ENCODE data around the gene TUBGCP2. TPM values are rescaled to one million over a fixed set of nuclear protein-coding genes. Genes with fewer than 3 reads are reported as not detected.

Gene TUBGCP2
- total RNA-seq, 1 donor from 2014 or later: 66.7 TPM

GRCh38 chr10:133326745-133327650 lies 18.3 kb upstream of the TUBGCP2 start:
- peaks cover 41% of the 10 kb centered on the region for H3K27me3 Mint-ChIP-seq
- H3K36me3 Mint-ChIP-seq (ENCODE audit: low read depth): no peaks in the 10 kb centered on the region
- H3K4me1 Mint-ChIP-seq: peaks cover 18% of the 10 kb centered on the region
- intact Hi-C loops (cut with micrococcal nuclease): loop anchor here (5.0 to 10.0 kb wide), 2 partner anchors 50 to 672 kb away; partner anchors contain the start of gene PAOX
- no peak overlapping the region for H3K27ac Mint-ChIP-seq
- DNase-seq (no peak), ATAC-seq (ENCODE audit: low read depth) (no peak)
- H3K4me3 Mint-ChIP-seq: no peak overlapping the region
- ChIA-PET POLR2A (interaction anchor here (1.1 kb wide), 1 partner anchor 27 kb away, joined by 4 read pairs; no protein-coding TSS in a partner anchor), CTCF (interaction anchor here (0.9 to 3.0 kb wide), 4 partner anchors 12 to 193 kb away, joined by 3 to 17 read pairs (median 4); no protein-coding TSS in a partner anchor)
- TF ChIP-seq, protein P1, sequence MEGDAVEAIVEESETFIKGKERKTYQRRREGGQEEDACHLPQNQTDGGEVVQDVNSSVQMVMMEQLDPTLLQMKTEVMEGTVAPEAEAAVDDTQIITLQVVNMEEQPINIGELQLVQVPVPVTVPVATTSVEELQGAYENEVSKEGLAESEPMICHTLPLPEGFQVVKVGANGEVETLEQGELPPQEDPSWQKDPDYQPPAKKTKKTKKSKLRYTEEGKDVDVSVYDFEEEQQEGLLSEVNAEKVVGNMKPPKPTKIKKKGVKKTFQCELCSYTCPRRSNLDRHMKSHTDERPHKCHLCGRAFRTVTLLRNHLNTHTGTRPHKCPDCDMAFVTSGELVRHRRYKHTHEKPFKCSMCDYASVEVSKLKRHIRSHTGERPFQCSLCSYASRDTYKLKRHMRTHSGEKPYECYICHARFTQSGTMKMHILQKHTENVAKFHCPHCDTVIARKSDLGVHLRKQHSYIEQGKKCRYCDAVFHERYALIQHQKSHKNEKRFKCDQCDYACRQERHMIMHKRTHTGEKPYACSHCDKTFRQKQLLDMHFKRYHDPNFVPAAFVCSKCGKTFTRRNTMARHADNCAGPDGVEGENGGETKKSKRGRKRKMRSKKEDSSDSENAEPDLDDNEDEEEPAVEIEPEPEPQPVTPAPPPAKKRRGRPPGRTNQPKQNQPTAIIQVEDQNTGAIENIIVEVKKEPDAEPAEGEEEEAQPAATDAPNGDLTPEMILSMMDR (IDR thresholded peaks at IDR 0.05): no peak
- no peaks in the 10 kb centered on the region for H3K9me3 Mint-ChIP-seq

GRCh38 chr10:133326223-133326551 lies 17.5 kb upstream of the TUBGCP2 start:
- peaks cover 41% of the 10 kb centered on the region for H3K27me3 Mint-ChIP-seq

DNA sequence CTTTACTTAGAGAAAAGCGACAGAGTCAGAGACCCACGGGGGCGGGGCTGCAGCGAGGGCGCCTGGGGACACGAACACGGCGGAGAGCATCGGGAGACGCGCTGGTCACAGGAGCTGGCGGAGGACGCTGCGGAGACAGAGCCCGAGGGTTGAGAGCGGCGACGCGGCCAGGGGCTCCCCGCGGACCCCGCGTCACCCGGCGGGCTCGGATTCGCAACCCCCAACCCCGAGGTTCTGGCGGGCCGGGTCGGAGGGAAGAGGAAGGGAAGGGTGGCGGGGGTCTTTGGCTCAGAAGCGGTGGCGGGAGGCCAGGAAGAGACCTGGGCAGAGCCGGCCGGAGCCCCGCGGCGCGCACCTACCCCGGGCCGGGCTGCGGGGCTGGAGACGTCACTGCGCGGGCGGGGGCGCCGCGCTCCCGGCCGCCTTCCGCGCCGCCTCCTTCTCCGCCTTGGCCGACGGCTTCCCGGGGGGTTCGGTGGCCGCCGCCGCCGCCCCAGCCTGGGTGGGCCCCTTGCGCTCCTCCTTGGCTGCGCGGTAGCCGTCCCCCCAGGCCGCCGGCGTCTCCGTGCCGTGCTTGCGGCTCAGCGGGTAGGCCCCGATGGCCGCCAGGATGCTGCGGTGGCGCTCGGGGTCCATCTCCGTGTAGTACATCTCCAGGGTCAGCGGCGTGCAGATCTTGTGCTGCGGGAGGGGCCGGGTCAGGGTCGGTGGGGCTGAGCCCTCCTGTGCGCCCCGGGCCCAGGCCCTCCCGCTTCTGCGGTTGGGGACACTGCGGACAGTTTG lies 17.0 kb upstream of the TUBGCP2 start:
- no peak for ATAC-seq (ENCODE audit: low read depth)
- POLR2A ChIA-PET: interaction anchor here (0.6 to 1.3 kb wide), 3 partner anchors 11 to 32 kb away, joined by 4 to 16 read pairs (median 5); partner anchors contain the start of gene FUOM
- CTCF ChIA-PET: no interaction called here

More at GRCh38 chr10:133326223-133326551, 17.5 kb upstream of the TUBGCP2 start:
- intact Hi-C loops (cut with micrococcal nuclease): loop anchor here (5.0 to 10.0 kb wide), 2 partner anchors 51 to 671 kb away; partner anchors contain the start of gene PAOX
- TF ChIP-seq, protein P1 (IDR thresholded peaks at IDR 0.05): no peak
- ATAC-seq (ENCODE audit: low read depth): no peak
- Mint-ChIP-seq H3K4me3 (peak overlapping the region; percentile 61), H3K4me1 (peaks cover 18% of the 10 kb centered on the region), H3K9me3 (peaks cover under 1% of the 10 kb centered on the region), H3K27ac (no peak overlapping the region), H3K36me3 (ENCODE audit: low read depth) (no peaks in the 10 kb centered on the region)
- POLR2A ChIA-PET: interaction anchor here (0.6 kb wide), 1 partner anchor 31 kb away, joined by 4 read pairs; the partner anchor contains the start of gene FUOM
- CTCF ChIA-PET: no interaction called here
- DNase-seq: no peak

DNA sequence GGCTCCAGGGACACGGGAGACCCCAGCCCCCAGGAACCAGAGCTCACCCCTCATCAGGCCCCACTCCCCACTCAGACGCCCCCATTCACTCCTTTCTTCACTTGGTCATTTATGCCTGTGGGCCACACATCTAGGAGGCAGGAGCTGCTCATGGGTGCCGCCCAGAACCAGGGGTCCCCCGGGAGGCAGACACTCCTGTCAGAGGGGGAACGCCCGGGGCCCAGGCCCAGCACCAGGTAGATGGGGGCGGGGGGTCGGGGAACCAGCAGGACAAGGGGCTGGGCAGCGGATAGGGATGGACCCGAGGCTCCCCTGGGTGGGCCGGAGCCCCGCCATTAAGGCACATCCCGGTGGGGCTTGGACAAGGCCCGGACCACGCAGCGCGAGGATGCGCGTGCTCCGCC lies 16.2 kb upstream of the TUBGCP2 start:
- Mint-ChIP-seq H3K27ac (no peak overlapping the region), H3K4me3 (no peak overlapping the region), H3K9me3 (peaks cover 5% of the 10 kb centered on the region), H3K4me1 (peaks cover 16% of the 10 kb centered on the region), H3K27me3 (peaks cover 46% of the 10 kb centered on the region), H3K36me3 (ENCODE audit: low read depth) (no peaks in the 10 kb centered on the region)
- DNase-seq (no peak), ATAC-seq (ENCODE audit: low read depth) (peak; percentile 34)
- TF ChIP-seq, protein P1 (IDR thresholded peaks at IDR 0.05): no peak
- ChIA-PET POLR2A (interaction anchor here (1.0 to 1.3 kb wide), 2 partner anchors 10 to 33 kb away, joined by 5 to 16 read pairs; partner anchors contain the start of gene FUOM), CTCF (no interaction called here)
- intact Hi-C loops (cut with micrococcal nuclease): loop anchor here (5.0 to 10.0 kb wide), 2 partner anchors 52 to 670 kb away; partner anchors contain the start of gene PAOX

More for the DNA sequence above, 17.0 kb upstream of the TUBGCP2 start:
- TF ChIP-seq, protein P1 (IDR thresholded peaks at IDR 0.05): no peak
- Mint-ChIP-seq H3K9me3 (peaks cover 5% of the 10 kb centered on the region), H3K4me1 (peaks cover 18% of the 10 kb centered on the region), H3K36me3 (ENCODE audit: low read depth) (no peaks in the 10 kb centered on the region), H3K27me3 (peaks cover 41% of the 10 kb centered on the region), H3K27ac (no peak overlapping the region), H3K4me3 (peak overlapping the region; percentile 76)
- intact Hi-C loops (cut with micrococcal nuclease): loop anchor here (5.0 to 10.0 kb wide), 2 partner anchors 52 to 671 kb away; partner anchors contain the start of gene PAOX
- DNase-seq: no peak
